ENCODE data around the gene CDC16.
"Not testable (repeated sequence)": the region's sequence is repeated elsewhere in the genome, so short reads cannot be mapped to it uniquely, and the experiment has no call there.

CDC16 gene, protein sequence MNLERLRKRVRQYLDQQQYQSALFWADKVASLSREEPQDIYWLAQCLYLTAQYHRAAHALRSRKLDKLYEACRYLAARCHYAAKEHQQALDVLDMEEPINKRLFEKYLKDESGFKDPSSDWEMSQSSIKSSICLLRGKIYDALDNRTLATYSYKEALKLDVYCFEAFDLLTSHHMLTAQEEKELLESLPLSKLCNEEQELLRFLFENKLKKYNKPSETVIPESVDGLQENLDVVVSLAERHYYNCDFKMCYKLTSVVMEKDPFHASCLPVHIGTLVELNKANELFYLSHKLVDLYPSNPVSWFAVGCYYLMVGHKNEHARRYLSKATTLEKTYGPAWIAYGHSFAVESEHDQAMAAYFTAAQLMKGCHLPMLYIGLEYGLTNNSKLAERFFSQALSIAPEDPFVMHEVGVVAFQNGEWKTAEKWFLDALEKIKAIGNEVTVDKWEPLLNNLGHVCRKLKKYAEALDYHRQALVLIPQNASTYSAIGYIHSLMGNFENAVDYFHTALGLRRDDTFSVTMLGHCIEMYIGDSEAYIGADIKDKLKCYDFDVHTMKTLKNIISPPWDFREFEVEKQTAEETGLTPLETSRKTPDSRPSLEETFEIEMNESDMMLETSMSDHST

DNA sequence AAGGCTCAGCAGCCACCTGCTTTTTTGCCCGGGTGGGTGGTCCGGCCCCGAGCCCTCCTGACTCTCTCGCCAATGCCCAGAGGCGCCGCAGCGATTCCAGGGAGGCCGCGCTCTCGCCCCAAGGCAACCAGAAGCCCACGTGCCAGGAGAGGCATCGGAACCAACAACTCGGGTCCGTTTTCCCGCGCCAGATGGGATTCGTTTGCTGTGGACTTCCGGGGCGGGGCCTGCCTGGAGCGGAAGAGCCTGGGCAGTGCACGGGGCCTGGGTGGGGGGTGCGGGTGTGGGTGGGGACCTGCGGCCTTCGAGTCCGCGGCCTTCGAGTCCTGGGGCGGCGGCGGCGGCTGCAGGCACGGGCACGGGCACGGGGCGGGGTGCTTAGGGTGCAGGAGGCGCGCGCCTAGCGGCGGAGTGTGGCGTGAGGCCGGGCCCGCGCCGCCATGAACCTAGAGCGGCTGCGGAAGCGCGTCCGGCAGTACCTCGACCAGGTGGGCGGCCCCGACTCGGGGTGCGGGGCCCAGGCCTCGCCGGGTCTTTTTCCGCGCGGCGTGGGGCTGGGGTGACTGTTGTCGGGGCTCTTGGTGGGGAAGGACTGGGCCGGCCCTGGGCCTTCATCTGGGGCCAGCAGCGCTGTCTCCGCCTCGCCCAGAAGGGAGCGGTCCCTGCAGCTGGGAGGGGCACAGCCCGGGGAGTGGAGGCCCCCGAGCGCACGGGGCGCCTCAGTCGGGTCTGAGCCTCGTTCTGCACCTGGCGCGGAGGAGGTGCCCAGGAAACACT lies at the start of gene CDC16:
CDC16 (plus strand) TSS at position 253 of the 777 bp plus-strand sequence; CDS start at position 441, 188 bp downstream.
- peak; percentile 71 to 74 for DNase-seq (ENCODE audit: low read depth in 2 of 2)

DNA sequence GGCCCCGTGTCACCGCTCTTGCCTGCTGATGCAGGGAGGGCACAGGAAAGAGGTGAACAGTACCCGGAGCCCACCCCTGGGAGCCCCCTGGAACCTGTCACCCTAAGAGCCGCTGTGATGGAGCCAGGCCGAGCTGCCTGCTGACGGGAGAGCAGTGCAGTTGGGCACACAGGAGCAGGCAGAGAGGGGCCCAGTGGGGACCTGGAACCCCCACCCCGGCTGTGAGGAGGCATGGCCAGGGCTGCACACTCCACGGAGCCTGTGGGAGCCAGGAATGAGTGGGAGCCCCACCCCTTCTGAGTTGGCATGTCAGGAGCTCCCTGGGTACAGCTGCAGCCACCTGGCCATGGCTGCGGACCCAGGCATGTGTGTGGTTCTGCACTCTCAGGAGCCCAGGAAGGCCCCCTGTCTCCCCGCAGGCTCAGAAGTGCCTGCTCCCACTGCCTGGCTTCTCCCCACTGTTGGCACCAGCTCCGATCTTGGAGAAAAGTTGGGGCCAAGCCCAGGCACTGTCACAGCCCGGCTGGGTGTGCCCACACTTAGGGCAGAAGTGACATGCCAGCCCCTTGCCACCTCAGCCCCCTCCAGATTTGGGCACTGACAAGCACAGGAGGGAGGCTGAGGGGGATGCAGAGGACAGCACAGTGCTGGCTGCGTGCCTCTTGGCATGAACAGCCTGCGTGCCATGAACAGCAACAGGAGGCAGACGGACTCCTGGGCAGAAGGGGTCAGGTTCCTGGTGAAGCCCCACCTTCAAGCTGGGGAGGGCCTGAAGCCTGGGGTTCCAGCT lies 49.3 kb upstream of the CDC16 start:
- DNase-seq (ENCODE audit: low read depth in 2 of 2), result no peak

DNA sequence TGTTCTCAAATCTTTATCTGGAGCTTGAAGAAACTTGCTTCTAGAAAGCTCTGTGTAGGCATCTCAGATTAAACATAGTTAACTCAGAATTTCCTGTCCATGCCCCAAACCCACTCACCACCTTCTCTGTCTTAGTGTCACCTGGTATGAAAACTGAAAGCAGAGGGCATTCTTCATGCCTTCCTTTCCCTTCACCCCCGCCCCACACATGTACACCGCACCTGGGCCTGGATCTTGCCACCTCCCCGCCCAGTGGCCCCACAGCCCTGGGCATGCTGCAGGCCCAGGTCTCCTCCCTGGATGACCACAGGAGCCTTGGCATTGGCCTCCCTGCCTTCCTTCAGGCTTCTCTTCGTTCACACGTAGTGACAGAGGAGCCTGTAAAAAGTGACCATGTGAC lies 39.8 kb upstream of the CDC16 start:
- no peak for DNase-seq (ENCODE audit: low read depth in 2 of 2)

DNA sequence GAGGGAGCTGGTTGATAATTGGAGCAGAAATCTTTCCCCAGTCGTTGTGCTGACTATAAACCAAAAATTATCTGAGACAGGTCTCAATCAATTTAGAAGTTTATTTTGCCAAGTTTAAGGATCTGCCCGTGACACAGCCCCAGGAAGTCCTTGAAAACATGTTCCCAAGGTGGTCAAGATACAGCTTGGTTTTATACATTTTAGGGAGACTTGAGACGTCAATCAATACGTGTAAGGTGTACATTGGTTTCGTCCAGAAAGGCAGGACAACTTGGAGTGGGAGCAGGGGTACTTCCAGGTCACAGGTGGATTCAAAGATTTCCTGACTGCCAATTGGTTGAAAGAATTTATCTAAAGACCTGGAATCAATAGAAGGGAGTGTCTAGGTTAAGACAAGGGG lies 38.1 kb upstream of the CDC16 start:
- no peak for DNase-seq (ENCODE audit: low read depth in 2 of 2)

DNA sequence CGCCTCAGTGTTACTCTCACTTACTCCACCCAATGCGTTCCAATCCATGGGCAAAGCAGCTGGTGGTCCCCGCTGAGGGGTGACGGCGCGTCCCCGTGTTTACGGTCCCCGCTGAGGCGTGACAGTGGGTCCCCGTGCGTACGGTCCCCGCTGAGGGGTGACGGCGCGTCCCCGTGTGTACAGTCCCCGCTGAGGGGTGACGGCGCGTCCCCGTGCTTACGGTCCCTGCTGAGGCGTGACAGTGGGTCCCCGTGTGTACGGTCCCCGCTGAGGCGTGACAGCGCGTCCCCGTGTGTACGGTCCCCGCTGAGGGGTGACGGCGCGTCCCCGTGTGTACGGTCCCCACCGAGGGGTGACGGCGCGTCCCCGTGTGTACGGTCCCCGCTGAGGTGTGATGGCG lies 36.1 kb upstream of the CDC16 start:
- no peak for DNase-seq (ENCODE audit: low read depth in 2 of 2)

DNA sequence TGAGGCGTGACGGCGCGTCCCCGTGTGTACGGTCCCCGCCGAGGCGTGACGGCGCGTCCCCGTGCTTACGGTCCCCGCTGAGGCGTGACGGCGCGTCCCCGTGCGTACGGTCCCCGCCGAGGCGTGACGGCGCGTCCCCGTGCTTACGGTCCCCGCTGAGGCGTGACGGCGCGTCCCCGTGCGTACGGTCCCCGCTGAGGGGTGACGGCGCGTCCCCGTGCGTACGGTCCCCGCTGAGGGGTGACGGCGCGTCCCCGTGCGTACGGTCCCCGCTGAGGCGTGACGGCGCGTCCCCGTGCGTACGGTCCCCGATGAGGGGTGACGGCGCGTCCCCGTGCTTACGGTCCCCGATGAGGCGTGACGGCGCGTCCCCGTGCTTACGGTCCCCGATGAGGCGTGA lies 35.2 kb upstream of the CDC16 start:
- not testable (repeated sequence) for DNase-seq (ENCODE audit: low read depth in 2 of 2)

DNA sequence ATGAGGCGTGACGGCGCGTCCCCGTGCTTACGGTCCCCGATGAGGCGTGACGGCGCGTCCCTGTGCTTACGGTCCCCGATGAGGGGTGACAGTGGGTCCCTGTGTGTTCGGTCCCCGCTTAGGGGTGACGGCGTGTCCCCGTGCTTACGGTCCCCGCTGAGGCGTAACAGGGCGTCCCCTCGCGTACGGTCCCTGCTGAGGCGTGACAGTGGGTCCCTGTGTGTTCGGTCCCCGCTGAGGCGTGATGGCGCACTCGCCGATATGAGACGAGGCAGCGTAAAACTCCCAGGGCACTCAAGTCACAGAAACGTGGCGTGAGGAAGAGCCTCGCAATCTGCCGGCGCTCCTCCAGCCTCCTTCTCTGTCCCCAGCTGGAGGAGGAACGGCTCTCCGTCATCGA lies 34.7 kb upstream of the CDC16 start:
- DNase-seq (ENCODE audit: low read depth in 2 of 2), result no peak

DNA sequence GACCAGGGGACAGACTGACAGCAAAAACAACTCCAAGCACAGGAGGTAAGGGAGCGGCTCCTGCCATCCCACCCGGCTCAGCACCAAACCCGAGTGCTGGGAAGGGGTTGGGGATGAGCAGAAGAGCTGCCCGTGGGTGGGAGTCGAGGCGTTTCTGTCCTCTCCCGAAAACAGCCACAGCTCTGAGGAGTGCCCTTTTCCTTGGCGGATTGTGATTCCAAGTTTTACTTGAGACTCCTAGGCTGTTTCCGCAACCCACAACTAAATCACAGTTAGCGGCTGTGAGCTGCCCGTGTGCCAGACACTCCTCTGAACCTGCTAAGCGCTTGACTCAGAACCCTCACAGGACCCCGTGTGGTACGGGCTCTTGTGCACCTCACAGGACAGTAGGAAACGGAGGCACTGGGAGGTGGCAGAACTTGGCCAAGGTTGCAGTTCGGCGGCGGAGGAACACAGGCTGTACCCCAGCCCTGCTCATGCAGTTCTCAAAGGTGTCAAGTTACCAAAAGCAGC lies 34.2 kb upstream of the CDC16 start:
- DNase-seq (ENCODE audit: low read depth in 2 of 2), result no peak

DNA sequence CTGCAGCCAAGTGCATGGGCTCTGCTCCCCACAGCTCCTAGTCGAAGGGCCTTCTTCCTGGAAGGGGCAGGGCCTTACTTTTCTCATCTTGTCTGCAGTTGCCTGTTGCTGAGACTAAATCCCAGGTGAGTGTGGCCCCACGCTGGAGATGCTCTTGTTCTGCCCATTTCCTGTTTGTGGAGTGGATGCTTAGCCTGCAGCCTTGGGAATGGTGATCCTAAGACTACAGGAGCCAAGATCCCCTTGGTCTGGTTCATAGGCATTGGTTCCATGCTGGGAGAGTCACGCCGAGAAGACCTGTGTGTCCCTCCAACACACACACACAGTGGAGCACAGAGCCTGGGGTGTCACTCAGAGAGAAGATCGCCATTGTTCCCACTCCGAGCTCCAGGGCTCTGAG lies 32.1 kb upstream of the CDC16 start:
- no peak for DNase-seq (ENCODE audit: low read depth in 2 of 2)

DNA sequence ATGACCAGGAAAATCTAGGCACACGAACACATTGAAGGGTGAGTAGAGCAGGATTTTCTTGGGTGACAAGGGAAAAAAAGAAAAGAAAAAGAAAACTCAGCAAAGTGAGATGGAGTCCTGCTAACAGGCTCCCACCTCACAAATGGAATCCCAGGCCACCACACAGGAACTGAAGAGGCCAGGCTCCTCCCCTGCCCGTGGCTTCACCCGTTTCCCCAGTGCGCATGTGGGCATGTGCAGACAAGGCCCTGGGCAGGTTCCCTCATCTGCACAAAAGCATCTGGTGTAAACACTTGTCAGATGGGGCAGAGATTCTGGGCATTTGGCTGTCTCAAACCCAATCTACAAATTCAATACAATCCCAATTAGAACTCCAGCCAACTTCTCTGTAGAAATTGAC lies 31.2 kb upstream of the CDC16 start:
- no peak for DNase-seq (ENCODE audit: low read depth in 2 of 2)

DNA sequence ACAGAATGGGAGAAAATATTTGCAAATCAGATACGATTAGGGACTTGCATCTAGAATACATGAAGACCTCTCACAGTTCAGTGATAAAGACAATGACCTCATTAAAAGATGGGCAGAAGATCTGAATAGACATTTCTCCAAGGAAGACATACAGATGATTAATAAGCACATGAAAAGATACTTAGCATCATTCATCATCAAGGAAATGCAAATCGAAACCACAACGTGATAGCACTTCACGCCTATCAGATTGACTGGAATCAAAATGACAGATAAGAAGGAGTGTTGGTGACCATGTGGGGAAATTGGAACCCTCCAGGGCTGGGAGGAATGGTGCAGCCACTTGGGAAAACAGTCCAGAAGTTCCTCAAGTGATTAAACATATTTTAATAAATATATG lies 29.8 kb upstream of the CDC16 start:
- DNase-seq (ENCODE audit: low read depth in 2 of 2), result no peak

DNA sequence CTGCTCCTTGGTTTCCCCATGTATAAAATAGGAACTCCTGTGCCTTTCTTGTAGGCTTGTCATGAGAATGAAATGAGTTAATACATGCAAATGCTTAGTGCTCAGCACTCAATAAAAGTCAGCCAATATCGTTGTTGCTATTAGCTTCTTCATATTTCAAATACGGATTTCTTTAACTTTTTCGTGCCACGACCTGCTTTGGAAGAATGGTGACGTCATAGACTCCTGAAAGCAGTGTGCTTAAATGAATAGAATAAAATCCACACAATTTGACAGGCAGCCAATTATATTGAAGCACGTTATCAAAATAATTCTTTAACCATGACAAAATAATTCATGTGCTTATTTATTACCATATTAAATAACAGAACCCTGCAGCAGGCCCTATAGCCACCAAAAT lies 26.6 kb upstream of the CDC16 start:
- DNase-seq (ENCODE audit: low read depth in 2 of 2), result no peak

DNA sequence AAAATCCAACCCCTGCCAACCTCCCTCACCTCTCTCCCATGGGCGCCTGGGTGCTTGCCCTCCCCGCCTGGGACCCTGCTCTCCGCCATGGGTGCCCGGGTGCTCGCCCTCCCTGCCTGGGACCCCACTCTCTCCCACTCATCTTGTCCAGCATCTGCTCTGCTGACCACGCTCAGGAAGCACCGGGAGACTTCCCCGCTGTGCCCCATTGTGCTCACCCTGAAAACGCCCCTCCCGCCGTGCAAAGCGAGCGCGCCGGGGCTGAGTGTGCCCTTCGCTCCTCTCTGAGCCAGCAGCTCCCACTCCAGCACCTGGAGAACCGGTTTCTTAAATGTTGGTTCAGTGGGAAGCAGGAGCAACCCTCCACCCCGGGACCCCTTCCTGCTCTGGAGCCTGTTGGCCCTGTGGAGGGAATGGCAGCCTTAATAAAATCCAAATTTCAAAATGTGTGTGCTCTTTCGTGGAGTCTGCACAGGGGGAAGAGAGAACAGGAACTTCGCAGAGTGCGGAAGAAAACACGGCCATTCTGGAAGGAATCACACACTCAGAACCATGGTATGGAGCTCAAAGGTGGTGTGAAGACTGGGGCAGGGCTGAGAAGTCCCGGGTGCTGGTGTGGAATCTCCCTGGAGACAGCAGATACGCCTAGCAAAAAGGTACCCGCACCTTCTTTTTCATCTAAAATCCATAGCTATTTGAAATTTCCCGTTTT lies 23.1 kb upstream of the CDC16 start:
- DNase-seq (ENCODE audit: low read depth in 2 of 2), result no peak

DNA sequence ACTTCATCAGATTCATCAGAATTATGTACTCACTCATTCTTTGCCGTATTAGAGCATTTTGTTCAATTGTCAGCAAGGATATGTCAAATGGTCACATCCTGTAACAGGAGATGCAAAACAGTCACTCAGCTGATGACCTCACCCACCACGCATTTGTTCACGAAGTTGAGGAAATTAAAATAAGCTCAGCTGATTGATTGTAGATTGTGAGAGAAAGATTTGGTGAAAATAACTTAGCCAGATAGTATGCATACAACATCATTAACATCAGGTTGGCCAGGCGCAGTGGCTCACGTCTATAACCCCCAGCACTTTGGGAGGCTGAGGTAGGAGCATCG lies 22.6 kb upstream of the CDC16 start:
- DNase-seq (ENCODE audit: low read depth in 2 of 2), result no peak

DNA sequence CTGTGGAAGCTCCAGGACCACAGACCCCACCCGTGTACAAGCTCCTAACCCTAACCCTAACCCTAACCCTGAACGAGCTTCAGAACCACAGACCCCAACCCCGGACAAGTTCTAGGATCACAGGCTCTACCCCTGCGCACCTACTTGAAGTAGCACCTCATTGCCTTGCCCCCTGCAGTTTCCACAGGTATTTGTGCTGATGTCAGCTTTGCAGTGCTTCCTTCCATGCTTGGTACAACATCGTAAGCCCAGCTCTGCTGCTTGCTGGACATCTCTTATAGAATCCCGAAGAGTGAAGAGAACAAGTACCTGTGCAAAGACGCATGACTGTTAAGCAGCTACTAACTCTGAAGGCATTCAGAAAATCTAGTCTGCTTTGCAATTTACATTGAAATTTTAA lies 20.7 kb upstream of the CDC16 start:
- DNase-seq (ENCODE audit: low read depth in 2 of 2), result no peak

DNA sequence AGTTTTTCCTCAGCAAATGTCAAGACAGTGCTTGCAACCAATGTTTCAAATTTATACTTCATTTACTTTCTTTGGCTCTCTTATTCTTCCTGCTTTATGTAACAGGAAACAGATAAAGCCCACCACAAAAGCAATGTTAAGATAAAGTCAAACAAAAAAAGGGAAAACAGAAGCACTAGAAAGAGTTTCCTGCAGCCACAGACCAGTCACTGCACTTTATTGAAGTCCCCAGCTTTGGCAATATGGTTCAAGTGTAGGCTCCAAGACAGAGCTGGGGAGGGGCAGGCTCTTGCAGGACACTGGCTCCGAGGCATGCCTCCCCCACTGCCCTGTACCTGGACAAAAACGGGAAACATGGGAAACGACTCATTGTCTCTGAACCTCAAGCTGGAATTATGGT lies 15.3 kb upstream of the CDC16 start:
- DNase-seq (ENCODE audit: low read depth in 2 of 2), result no peak

DNA sequence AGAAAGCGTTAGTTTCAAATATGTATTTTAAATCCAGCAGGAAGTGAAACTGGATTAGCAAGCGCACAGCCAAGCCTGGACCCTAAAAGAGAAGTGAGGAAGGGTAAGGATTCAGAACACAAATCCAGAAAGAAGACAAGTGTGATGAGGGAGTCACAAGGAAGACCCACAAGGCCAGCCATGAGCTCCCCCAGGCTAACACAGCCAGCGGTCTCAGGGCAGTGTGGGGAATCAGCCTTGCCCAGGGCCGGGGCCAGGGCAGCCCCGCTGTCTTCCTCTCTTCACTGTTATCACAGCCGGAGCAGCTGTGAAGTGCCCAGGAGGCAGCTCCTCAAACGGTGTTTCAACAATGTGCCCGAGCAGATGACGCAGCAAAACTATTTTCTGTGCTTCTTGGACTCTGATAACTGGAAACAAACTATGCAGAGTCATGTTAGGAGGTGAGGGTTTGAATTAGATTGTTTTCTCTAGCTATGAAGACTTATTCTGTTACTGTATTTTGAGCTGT lies 12.2 kb upstream of the CDC16 start:
- no peak for DNase-seq (ENCODE audit: low read depth in 2 of 2)

DNA sequence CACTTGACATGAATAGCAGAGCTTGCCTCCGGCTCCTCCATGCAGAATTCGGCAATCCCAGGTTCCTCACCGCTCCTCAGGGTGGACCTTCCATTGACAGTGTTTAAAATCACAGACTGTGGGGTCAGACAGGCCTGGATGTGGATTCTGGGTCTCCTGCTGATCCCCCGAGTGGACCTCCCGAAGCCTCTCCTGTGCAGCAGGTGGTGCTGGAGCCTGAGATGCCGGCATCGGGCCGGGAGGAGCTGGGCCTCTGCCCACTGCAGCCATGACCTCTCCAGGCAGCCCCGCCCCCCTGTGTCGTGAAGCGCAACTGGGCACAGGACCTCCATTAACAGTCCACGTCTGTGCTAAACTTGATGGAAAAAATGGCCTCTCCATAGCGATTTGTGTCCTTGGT lies 10.5 kb upstream of the CDC16 start:
- no peak for DNase-seq (ENCODE audit: low read depth in 2 of 2)

DNA sequence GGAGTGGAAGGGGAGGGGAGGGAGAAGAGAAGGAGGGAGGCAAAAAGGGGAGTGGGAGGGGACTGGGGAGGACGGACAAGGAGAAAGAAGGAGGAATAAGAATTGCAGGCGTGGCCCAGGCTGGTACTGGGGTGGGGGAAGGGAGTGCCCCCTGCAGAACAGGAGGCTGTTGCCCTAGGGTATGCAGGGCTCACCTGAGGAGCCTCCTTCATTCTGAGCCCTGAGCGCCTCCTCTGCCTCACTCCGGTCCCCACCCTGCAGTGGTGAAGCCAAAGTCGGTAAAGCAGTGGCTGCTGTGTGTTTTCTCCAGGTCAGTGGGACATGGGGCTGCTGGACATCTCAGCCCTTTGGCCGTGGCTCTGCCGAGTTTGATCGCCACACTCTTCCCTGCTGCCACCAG lies 9.1 kb upstream of the CDC16 start:
- no peak for DNase-seq (ENCODE audit: low read depth in 2 of 2)

DNA sequence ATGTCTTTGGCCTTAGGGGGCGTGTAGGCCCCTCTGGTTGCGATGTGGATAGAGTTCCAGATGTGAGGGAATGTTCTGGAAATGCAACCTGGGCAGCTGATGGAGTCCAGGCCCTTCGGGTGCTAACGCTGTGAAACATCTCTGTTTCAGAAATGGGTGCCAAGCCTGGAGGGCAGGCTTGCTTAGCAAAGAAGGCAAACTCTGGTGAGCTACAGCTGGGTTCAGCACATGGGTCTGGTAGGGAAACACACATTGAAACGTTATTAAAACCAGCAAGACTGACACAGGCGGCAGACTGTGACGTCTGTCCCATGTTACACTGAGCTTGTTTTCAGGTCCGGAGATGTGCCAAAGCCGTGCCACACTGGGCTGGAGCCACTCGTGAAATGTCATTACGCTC lies 8.6 kb upstream of the CDC16 start:
- no peak for DNase-seq (ENCODE audit: low read depth in 2 of 2)

DNA sequence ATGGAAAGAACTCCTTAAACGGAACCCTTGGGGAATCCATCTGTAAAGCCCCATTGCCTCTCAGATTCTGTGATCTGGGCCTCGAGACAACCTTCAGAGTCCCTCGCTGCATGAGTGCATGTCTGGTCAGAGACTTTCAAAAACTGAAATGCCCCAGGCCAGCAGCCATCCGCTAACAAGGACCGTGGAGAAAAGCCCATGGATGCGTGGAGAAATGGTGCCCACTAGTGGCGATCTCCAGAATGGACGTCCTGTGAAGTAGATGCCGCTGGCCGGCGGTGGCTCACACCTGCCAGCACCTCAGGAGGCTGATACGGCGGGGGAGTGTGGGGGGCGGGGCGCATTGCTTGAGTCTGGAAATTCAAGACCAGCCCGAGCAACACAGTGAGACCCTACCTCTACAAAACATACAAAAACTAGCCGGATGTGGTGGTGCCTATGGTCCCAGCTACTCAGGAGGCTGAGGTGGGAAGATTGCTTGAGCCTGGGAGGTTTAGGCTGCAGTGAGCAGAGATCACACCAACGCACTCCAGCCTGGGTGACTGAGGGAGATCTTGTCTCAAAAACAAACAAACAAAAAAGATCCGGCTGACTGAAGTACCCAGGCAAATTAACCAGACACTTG lies 7.9 kb upstream of the CDC16 start:
- DNase-seq (ENCODE audit: low read depth in 2 of 2), result peak; percentile 33 to 36

Data from fibroblast of skin of left biceps (primary cell).